Activated CD4-positive, CD25-positive, alpha-beta regulatory T cell treated with anti-CD3 and anti-CD28 coated beads, Interleukin-2, amount 50 U/mL, for 24 hours (primary cell): ENCODE results near the gene PEPD.
"Not testable (repeated sequence)": the region's sequence is repeated elsewhere in the genome, so short reads cannot be mapped to it uniquely, and the experiment has no call there.

Experiments used
- ATAC-seq, 2 donors: fragments of 150-1000 bp; cut with Tn5 transposase; one replicate each; pipeline ENCODE4 v1.10.0; 2021; ENCODE audit warnings: mild to moderate bottlenecking in 1 of 2, moderate library complexity in 1 of 2

Gene PEPD

GRCh38 chr19:33521480-33522370, at the start of gene PEPD:
Gene PEPD, minus strand, starts transcription at chr19:33521791. Its CDS starts 31 bp downstream, at chr19:33521760.
- peak; percentile 93 to 95 for ATAC-seq

GRCh38 chr19:33569821-33570220, 48.2 kb upstream of the PEPD start:
- no peak for ATAC-seq

GRCh38 chr19:33568706-33569105, 47.1 kb upstream of the PEPD start:
- ATAC-seq: no peak

DNA sequence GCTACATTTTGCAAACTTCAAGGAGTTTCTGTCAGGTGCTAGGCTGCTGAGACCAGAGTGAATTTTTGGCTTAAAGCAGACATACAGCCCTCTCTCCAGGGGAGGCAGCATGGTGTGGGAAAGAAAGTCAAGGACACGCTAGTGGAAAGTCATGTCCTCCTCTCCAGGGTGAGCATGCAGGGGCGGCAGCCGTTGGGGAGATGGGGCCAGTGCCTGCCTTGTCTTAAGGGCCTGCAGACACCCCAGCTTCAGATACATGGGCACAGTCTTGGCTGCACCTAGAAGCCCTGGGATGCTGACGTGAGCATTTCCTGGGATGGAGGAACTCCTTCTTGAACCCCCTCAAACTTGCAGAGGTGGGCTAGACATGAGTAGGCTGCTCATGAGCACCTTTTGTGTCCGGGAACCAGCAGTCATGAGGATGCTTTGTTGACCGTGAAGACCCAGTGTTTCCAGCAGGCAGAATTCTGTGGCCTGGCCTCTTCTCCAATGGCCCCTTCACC, 43.3 kb upstream of the PEPD start:
- ATAC-seq: no peak

DNA sequence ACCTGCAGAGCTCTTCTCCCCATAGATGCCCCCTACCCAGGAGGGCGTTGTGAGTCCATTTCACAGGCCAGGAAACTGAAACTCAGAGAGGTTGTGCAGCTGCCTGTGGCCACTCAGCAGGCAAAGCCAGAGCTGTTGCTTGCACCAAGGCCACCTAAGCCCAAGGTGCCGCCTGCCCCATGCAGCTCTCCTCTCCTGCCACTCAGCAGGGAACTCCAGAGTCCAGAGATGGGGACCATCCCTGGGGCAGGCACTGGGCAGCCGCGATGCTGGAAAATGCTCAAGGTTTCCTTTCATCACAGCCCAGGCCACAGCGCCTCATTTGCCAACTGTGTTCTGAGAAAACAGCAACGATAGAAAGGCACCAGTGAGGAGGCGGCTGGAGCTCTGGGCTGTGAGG, 41.0 kb upstream of the PEPD start:
- no peak for ATAC-seq

- ATAC-seq: not testable (repeated sequence)
Measured at GRCh38 chr19:33561666-33562065, 40.1 kb upstream of the PEPD start.

GRCh38 chr19:33561261-33561660, 39.7 kb upstream of the PEPD start:
- no peak for ATAC-seq

DNA sequence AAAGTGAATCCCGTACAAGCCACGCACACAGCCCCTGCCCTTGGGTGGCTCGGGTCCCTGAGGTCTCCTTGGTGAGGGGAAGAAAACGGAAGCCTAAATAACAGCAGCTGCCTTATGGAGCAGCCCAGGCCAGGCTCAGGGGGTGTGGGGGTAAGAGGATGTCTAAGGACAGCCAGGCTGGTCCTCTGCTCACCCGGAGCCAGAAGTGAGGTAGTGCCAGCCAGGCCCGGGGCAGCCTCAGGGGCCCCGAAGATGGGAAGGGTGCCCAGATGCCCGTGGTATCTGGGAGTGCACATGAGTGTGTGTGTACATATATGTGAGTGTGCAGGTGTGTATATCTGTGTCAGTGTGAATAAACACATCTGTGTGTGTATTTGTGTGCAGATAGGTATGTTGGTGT, 38.4 kb upstream of the PEPD start:
- no peak for ATAC-seq

DNA sequence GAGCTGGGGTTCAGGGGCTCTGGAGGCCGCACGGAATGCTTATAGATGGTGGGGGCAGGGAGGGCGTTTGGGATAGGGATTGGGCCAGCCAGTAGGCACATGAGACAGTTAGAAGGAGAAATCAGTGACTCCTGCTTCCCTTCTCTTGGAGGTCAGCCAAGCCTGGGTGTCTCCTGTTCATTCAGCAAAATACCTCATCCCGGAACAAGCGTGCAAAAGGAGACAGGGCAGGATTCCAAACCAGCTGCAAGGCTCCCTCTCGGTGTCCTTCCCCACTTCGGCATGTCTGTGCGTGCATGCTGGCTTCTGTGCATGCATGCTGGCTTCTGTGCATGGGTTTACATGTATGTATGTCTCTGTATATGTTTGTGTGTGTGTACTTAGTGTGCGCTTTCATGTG, 37.3 kb upstream of the PEPD start:
- ATAC-seq: no peak

DNA sequence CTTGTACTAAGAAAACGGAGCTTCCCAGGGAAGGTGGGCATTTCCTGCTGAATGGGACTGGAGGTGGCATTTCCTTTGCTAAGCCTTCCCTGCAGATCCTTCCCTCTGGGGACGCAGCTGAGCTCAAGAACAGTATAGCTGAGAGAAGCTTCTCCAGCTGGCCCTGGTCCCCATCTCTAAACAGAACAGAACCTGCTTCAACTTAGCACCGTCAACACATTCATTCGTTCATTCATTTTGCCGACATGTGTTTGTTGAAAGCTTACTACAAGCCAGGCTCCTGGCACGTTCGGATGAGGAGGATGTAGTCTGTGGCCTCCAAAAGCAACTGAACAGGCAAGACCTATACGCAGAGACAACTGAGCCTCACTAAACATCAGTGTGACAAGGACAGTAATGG, 36.6 kb upstream of the PEPD start:
- no peak for ATAC-seq

DNA sequence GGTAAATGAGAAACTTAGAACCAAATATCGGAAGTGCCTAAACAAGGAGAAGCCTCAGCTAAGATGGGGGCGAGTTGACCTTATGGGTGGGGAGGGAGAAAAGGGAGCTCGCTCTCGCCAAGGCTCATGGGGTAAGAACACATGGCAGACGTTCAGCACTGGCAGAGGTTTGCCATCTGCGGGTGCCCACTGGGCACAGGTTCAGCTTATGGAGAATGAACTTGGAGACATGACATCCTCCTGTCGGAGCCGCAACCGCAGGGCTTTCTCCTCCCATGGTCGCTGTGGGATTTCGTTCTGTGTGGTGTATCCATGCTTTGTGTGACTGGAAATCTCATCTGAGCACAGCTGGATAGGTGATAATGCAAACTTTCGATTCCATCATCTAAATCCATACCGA, 36.1 kb upstream of the PEPD start:
- ATAC-seq: no peak

- ATAC-seq: no peak
Measured at GRCh38 chr19:33557196-33557595, 35.6 kb upstream of the PEPD start.

DNA sequence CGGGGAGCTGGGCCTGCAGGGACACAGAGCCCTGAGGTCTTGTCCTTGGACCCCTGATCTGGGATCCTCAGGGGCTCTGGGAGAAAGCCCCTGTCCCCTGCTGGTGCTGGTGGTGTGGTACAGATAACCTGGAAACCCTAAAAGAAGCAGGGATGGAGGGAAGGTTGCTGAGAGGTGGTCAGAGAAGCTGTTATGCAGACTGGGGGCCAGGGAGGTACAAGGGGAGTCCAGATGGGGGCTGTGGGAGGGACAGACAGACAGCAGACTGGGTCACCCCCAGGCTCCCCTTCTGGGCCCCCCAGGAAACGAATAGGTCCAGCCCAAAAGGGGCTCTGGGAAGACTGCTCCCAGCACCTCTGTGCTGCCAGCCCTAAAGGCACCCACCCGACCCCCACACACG, 34.7 kb upstream of the PEPD start:
- ATAC-seq: no peak

DNA sequence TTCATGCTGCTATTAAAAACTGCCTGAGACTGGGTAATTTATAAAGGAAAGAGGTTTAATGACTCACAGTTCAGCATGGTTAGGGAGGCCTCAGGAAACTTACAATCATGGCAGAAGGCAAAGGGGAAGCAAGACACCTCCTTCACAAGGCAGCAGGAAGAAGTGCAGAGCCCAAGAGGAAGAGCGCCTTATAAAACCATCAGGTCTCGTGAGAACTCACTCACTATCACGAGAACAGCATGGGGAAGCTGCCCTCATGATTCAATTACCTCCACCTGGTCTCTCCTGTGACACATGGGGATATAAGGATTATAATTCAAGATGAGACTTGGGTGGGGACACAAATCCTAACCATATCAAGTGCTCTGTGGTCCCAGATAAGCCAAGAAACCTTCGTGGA, 34.1 kb upstream of the PEPD start:
- ATAC-seq: not testable (repeated sequence)

DNA sequence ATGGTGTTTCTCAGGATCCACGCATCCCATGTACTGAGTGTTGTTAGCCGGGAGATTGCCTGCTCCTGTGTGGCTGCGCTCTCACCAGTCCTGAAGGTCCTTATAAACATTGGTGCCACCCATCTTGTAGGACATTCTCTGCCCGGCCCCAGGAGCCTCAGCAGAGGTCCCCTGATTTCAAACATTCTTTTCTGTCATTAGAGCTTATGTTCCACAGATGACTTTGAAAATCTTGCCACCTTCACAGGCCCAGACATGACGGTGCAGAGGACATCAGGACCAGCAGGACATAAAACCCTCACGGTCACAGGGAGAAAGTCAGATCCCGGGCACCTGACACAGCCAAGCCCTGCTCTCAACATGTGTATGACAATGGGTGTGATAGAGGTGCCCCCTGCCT, 33.2 kb upstream of the PEPD start:
- no peak for ATAC-seq

DNA sequence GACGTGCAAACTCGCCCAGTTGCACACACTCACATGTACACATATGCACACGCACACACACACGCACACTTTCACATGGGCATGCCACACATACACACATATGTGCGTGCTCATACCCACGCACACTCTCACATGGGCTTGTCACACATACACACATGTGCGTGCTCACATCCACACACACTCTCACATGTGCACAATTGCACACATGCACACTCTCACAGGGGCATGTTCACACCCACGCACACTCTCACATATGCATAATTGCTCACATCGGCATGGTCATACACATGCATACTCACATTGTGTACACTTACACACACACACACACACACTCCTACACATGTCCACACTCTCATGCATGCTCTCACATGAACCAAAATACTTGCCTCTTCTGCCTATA, 32.8 kb upstream of the PEPD start:
- ATAC-seq: no peak

DNA sequence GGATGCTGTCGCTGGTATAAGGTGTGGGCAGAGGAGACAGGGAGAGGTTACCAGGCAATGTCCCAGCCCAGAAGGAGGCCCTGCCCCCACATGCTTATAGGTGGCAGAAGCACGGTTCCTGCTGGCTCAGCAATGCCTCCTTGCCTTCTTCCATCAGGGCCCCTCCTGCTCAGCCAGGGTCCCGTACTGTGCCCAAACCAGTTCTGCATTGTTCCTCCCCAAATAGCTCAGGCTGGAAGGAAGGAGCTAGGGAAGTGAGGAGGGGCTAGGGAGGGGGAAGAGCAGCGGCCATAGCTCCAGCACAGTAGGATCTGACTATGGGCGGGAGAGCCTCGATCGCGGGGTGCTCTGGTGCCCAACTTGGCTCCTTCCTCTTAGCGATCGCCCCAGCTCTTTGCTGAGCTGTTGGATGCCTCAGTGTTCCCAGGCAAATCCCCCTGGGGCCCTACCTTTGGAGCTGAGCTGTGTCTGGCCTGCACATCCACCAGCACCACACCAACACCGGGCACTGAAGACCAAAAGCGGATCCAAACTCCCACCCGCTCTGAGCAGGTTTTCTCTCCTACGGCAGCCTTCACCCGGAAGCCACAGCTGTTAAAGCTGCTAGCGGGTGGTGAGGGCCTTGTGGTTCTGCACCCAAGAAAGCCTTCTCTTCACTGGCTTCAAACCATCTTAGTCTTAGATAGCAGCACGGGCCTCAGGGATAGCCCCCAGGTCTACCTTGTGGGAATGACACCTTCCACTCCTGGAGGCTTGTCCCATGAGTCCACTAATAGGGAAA, 32.1 kb upstream of the PEPD start:
- no peak for ATAC-seq

DNA sequence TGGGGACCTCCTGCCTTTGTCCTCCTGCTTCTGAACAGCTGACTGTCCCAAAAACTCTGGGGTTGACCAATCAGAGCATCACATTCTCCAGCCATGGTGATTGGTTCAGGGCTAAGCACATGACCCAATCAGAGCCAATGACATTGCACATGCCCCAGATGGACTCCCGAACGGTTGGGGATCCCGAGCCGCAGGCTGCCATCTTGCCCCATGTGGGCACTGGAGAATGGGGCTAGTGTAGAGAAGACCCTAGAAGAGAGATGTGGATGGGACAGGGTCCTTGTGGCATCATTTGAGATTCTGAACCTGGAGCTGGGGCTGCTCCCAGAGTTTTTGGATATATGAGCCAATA, 31.3 kb upstream of the PEPD start:
- no peak for ATAC-seq

DNA sequence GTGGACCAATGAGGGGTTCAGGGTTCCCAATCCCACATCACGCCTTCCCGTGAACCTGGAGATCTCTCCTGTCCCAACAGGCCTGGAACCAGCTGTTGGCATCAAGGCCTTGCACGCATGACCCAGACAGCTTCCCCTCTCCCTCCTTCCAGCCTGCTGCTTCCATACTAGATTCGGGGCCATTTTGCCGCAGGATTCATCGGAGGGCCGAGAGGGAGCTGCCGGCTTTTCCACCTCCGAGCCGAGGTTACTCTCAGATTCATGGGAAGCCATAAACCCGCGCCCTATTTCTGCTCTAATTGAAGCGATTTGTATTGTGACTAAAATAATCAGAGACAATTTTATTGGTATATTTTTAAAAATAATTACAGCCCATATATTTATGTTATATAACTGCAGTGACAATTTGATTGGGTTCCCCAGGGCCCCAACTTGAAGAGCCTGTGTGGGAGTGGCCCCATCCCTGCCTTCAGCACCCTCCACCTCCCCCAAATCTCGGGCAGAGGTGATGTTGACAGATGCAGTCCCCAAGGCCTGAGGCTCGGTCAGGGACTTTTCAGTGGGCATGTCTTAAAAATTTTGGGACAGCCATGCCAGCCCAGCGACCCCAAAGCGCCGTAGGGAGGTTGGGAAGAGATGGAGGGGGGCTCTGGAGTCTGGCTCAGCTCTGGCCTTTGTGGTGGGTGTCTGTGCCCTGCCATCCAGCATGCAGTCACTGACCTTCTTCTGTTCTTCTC, 30.8 kb upstream of the PEPD start:
- no peak for ATAC-seq

DNA sequence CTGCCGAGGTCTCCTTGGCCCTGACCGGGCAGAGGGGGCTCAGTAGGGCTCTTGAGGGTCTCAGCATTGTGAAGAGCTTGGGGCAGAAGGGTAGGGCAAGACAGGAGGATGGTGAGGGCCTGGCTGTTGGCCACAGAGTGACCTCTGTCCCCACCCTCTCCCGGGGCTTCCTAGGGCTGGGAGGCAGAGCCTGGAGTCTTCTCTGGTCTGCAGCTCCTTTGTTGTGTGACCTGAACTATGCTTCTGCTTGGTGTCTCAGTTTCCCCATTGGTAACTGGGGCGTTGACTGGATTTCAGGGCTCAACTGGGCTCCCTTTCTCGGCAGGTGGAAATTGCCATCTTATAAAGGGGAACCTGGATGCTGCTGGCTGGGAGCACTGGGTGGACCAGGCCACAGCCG, 30.1 kb upstream of the PEPD start:
- ATAC-seq: no peak

DNA sequence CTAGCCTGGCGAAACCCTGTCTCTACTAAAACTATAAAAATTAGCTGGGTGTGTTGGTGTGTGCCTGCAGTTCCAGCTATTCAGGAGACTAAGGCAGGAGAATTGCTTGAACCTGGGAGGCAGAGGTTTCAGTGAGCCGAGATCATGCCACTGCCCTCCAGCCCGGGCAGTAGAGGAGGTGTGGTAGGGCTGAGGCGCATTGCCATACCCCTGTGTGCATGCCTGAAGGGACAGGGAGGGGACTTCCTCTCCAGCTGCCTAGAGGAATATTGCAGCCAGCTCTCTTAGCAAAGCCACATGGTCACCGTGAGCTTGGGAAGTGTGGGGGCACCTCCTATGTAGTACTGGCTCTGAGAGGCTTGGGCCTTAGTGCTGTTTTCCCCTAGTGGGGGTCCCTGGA, 29.2 kb upstream of the PEPD start:
- ATAC-seq: no peak

GRCh38 chr19:33547676-33548075, 26.1 kb upstream of the PEPD start:
- ATAC-seq: no peak

GRCh38 chr19:33546656-33547055, 25.1 kb upstream of the PEPD start:
- ATAC-seq: no peak
